DOHH2 (cell line): ENCODE data around the gene HTR3A.

Experiments used
- CTCF ChIP-seq: fragments of 200-600 bp; sonication (generic); IDR thresholded peaks from one replicate; pipeline ENCODE4 v1.5.1; 2014; ENCODE audit warnings: antibody characterized with exemption, mild to moderate bottlenecking, low read depth, low read length; ENCODE audit not compliant: poor library complexity, severe bottlenecking
- EZH2phosphoT487 ChIP-seq: fragments of 200-600 bp; sonication (generic); IDR thresholded peaks from 2 replicates; pipeline ENCODE4 v1.6.1; 2017; ENCODE audit warnings: borderline replicate concordance, mild to moderate bottlenecking, antibody characterized with exemption, low read length, moderate library complexity, mixed read lengths

- no peak for TF ChIP-seq CTCF
- TF ChIP-seq EZH2phosphoT487 = no peak
Observed at GRCh38 chr11:113991170-113991569, 16.3 kb downstream of the HTR3A start.
